GM12878 (cell line): ENCODE measurements around the gene DKC1.

Experiments
- EGR1 ChIP-seq, 2 experiments: IDR thresholded peaks; 1 replicate in 1 of 2; 2 replicates in 1 of 2; pipeline ENCODE4 v1.6.1; 2011 to 2012; ENCODE audit warnings: low read depth in 2 of 2, low read length in 2 of 2, borderline replicate concordance in 1 of 2, mild to moderate bottlenecking in 1 of 2, moderate library complexity in 1 of 2
- EZH2 ChIP-seq: IDR thresholded peaks from 2 replicates; pipeline ENCODE4 v1.6.1; 2012; ENCODE audit warnings: low read depth, mild to moderate bottlenecking, control low read depth, inconsistent platforms, low read length, borderline replicate concordance; ENCODE audit not compliant: control insufficient read depth
- YY1 ChIP-seq: IDR thresholded peaks from 2 replicates; pipeline ENCODE4 v1.6.1; 2011; ENCODE audit warnings: low read depth, mild to moderate bottlenecking, low read length

GRCh38 chrX:154731184-154731583, 31.5 kb upstream of the DKC1 start:
- no peak for TF ChIP-seq YY1
- no peak for TF ChIP-seq EGR1 (IDR thresholded peaks at IDR 0.05; ENCODE audit: borderline replicate concordance in 1 of 2, low read depth in 2 of 2, low read length in 2 of 2)
- no peak for TF ChIP-seq EZH2
